HepG2 (cell line): ENCODE measurements around the gene APOM. TPM values are rescaled to one million over a fixed set of nuclear protein-coding genes. Genes with fewer than 3 reads are reported as not detected.

Experiments
- AGO2 ChIP-seq: fragments of 200-400 bp; formaldehyde crosslinking; optimal IDR thresholded peaks from 2 replicates; pipeline ENCODE3; 2017; ENCODE audit warnings: mild to moderate bottlenecking, low read depth, low read length, moderate library complexity
- CBFB ChIP-seq: sonication (generic); formaldehyde crosslinking; IDR thresholded peaks from 2 replicates; pipeline ENCODE4 v1.4.0; 2020; ENCODE audit warnings: missing genetic modification reagents
- ELF1 ChIP-seq: sonication (generic); formaldehyde crosslinking; IDR thresholded peaks from 2 replicates; pipeline ENCODE4 v1.4.0; 2020; ENCODE audit warnings: missing genetic modification reagents
- GABPB1 ChIP-seq: IDR thresholded peaks from 2 replicates; pipeline ENCODE4 v1.6.1; 2016; ENCODE audit warnings: mild to moderate bottlenecking, missing genetic modification reagents, moderate library complexity, missing compliant biosample characterization
- GFI1 ChIP-seq: sonication (generic); formaldehyde crosslinking; IDR thresholded peaks from 2 replicates; pipeline ENCODE4 v1.5.0; 2020; ENCODE audit warnings: missing genetic modification reagents, mild to moderate bottlenecking, borderline replicate concordance
- HNF4A ChIP-seq: sonication (generic); formaldehyde crosslinking; IDR thresholded peaks from 2 replicates; pipeline ENCODE4 v1.4.0; 2020; ENCODE audit warnings: missing genetic modification reagents
- HNRNPLL ChIP-seq: fragments of 200-400 bp; formaldehyde crosslinking; IDR thresholded peaks from 2 replicates; pipeline ENCODE4 v1.6.1; 2017; ENCODE audit warnings: mild to moderate bottlenecking, low read depth, low read length; ENCODE audit not compliant: poor library complexity, severe bottlenecking
- HOXA7 ChIP-seq: sonication (generic); formaldehyde crosslinking; IDR thresholded peaks from 2 replicates; pipeline ENCODE4 v1.8.1; 2022; ENCODE audit warnings: mild to moderate bottlenecking, missing genetic modification reagents, moderate library complexity
- ISX ChIP-seq: sonication (generic); formaldehyde crosslinking; conservative IDR thresholded peaks from 2 replicates; pipeline ENCODE4 v1.5.0; 2020; ENCODE audit warnings: missing genetic modification reagents
- JUND ChIP-seq: sonication (generic); formaldehyde crosslinking; IDR thresholded peaks from 2 replicates; pipeline ENCODE4 v1.8.0; 2022; ENCODE audit warnings: mild to moderate bottlenecking, missing genetic modification reagents
- KDM4B ChIP-seq: sonication (generic); formaldehyde crosslinking; IDR thresholded peaks from 2 replicates; pipeline ENCODE4 v1.4.0; 2020; ENCODE audit warnings: missing genetic modification reagents
- KLF6 ChIP-seq: IDR thresholded peaks from 2 replicates; pipeline ENCODE4 v1.8.0; 2016; ENCODE audit warnings: missing biosample characterization, missing genetic modification reagents
- KLF9 ChIP-seq: IDR thresholded peaks from 2 replicates; pipeline ENCODE4 v1.6.1; 2016; ENCODE audit warnings: low read depth
- NR1H2 ChIP-seq: sonication (generic); formaldehyde crosslinking; IDR thresholded peaks from 2 replicates; pipeline ENCODE4 v1.8.1; 2022; ENCODE audit warnings: low read depth, missing genetic modification reagents, borderline replicate concordance
- PAF1 ChIP-seq: IDR thresholded peaks from 2 replicates; pipeline ENCODE4 v1.6.1; 2016; ENCODE audit warnings: missing genetic modification reagents, missing compliant biosample characterization
- PRPF4 ChIP-seq: fragments of 200-400 bp; formaldehyde crosslinking; IDR thresholded peaks from 2 replicates; pipeline ENCODE4 v1.6.1; 2016; ENCODE audit warnings: low read length, low read depth; ENCODE audit not compliant: poor library complexity, severe bottlenecking
- RBM39 ChIP-seq: fragments of 200-400 bp; formaldehyde crosslinking; IDR thresholded peaks from one replicate; pipeline ENCODE4 v1.6.1; 2018; ENCODE audit warnings: antibody characterized with exemption, mild to moderate bottlenecking, low read depth, low read length; ENCODE audit not compliant: poor library complexity, severe bottlenecking
- SRY ChIP-seq: sonication (generic); formaldehyde crosslinking; IDR thresholded peaks from 2 replicates; pipeline ENCODE4 v1.8.0; 2022; ENCODE audit warnings: mild to moderate bottlenecking, missing genetic modification reagents
- YEATS4 ChIP-seq: sonication (generic); formaldehyde crosslinking; IDR thresholded peaks from 2 replicates; pipeline ENCODE4 v1.4.0; 2020; ENCODE audit warnings: missing genetic modification reagents, borderline replicate concordance
- ZBTB8A ChIP-seq: sonication (generic); formaldehyde crosslinking; IDR thresholded peaks from 2 replicates; pipeline ENCODE4 v1.4.0; 2020; ENCODE audit warnings: mild to moderate bottlenecking, low read depth, missing genetic modification reagents, borderline replicate concordance
- ZNF10 ChIP-seq: sonication (generic); formaldehyde crosslinking; IDR thresholded peaks from 2 replicates; pipeline ENCODE4 v1.4.0; 2020; ENCODE audit warnings: mild to moderate bottlenecking, low read depth, missing genetic modification reagents, borderline replicate concordance
- ZNF598 ChIP-seq: sonication (generic); formaldehyde crosslinking; IDR thresholded peaks from 2 replicates; pipeline ENCODE4 v1.5.1; 2020; ENCODE audit warnings: mild to moderate bottlenecking, missing genetic modification reagents, borderline replicate concordance
- ZNF7 ChIP-seq: IDR thresholded peaks from 2 replicates; pipeline ENCODE4 v1.6.1; 2016; ENCODE audit warnings: missing biosample characterization, missing genetic modification reagents
- ZNF737 ChIP-seq: sonication (generic); formaldehyde crosslinking; IDR thresholded peaks from 2 replicates; pipeline ENCODE4 v1.5.0; 2020; ENCODE audit warnings: missing genetic modification reagents, mild to moderate bottlenecking, borderline replicate concordance
- ZNF839 ChIP-seq: sonication (generic); formaldehyde crosslinking; IDR thresholded peaks from 2 replicates; pipeline ENCODE4 v1.4.0; 2020; ENCODE audit warnings: missing genetic modification reagents, mild to moderate bottlenecking, borderline replicate concordance
- polyA plus RNA-seq, 8 experiments: library from polyadenylated mRNA; depleted of rRNA in 3 of 8; stranded (reverse) in 7 of 8; unstranded in 1 of 8; fragments of >200 nt; fragmentation: Illumina TruSeq in 4 of 8; extraction: Trizol in 4 of 8; gene quantifications; 2 replicates each; pipeline versions ENCODE4 v1.2.1 to v1.2.3, GENCODE V29; 2011 to 2016; ENCODE audit warnings: low read depth in 4 of 8, missing spikeins in 1 of 8, mixed read lengths in 1 of 8; ENCODE audit not compliant: insufficient read depth in 1 of 8
- total RNA-seq, 5 experiments: library from RNA; depleted of rRNA; stranded (reverse); fragments of >200 nt; fragmentation: Illumina TruSeq; extraction: Trizol; gene quantifications; 2 replicates each; pipeline ENCODE4 v1.2.3, GENCODE V29; 2016; ENCODE audit warnings: low read depth in 1 of 5
- TF ChIP-seq, protein P1 (sequence below): sonication (generic); formaldehyde crosslinking; IDR thresholded peaks from 2 replicates; pipeline ENCODE4 v1.8.0; 2022; ENCODE audit warnings: low read depth, missing genetic modification reagents
- TF ChIP-seq, protein P2 (sequence below): sonication (generic); formaldehyde crosslinking; IDR thresholded peaks from 2 replicates; pipeline ENCODE4 v1.5.1; 2020; ENCODE audit warnings: mild to moderate bottlenecking, missing genetic modification reagents, borderline replicate concordance
- TF ChIP-seq, protein P3 (sequence below): sonication (generic); formaldehyde crosslinking; IDR thresholded peaks from 2 replicates; pipeline ENCODE4 v1.8.1; 2022; ENCODE audit warnings: mild to moderate bottlenecking, missing genetic modification reagents

APOM gene
- total and polyA plus RNA-seq, 2 of the 13 experiments (the other 11 are each of a cell fraction or from before 2014, with no cell fraction given), result 98.2 to 1,140 TPM

GRCh38 chr6:31636698-31637596, 18.7 kb upstream of the APOM start (continued):
- TF ChIP-seq NR1H2 (CRISPR knock-in tag), result no peak
- no peak for TF ChIP-seq ZNF737 (CRISPR knock-in tag)
- TF ChIP-seq PRPF4, result no peak
- TF ChIP-seq ELF1 (CRISPR knock-in tag), result no peak
- no peak for TF ChIP-seq ZNF7 (CRISPR knock-in tag)
- TF ChIP-seq, protein P1, sequence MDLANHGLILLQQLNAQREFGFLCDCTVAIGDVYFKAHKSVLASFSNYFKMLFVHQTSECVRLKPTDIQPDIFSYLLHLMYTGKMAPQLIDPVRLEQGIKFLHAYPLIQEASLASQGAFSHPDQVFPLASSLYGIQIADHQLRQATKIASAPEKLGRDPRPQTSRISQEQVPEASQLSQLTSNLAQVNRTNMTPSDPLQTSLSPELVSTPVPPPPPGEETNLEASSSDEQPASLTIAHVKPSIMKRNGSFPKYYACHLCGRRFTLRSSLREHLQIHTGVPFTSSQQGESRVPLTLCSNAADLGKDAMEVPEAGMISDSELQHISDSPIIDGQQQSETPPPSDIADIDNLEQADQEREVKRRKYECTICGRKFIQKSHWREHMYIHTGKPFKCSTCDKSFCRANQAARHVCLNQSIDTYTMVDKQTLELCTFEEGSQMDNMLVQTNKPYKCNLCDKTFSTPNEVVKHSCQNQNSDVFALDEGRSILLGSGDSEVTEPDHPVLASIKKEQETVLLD (CRISPR knock-in tag), result no peak
- no peak for TF ChIP-seq CBFB
- peak; percentile 18 for TF ChIP-seq HNRNPLL
- TF ChIP-seq SRY (CRISPR knock-in tag), result no peak
- no peak for TF ChIP-seq RBM39
- no peak for TF ChIP-seq ZNF10
- TF ChIP-seq HOXA7 (CRISPR knock-in tag), result no peak
- TF ChIP-seq HNF4A (CRISPR knock-in tag), result 0 out of 2 replicates have a peak, but pooled peaks have one; percentile 9
- peak; percentile 76 for TF ChIP-seq PAF1 (CRISPR knock-in tag)
- TF ChIP-seq GABPB1 (CRISPR knock-in tag), result no peak
- TF ChIP-seq ISX (CRISPR knock-in tag), result no peak
- TF ChIP-seq AGO2, result peak; percentile 80
- TF ChIP-seq KDM4B, result no peak
- no peak for TF ChIP-seq JUND (CRISPR knock-in tag)
- no peak for TF ChIP-seq ZNF598 (CRISPR knock-in tag)
- no peak for TF ChIP-seq ZBTB8A (CRISPR knock-in tag)
- TF ChIP-seq, protein P2, sequence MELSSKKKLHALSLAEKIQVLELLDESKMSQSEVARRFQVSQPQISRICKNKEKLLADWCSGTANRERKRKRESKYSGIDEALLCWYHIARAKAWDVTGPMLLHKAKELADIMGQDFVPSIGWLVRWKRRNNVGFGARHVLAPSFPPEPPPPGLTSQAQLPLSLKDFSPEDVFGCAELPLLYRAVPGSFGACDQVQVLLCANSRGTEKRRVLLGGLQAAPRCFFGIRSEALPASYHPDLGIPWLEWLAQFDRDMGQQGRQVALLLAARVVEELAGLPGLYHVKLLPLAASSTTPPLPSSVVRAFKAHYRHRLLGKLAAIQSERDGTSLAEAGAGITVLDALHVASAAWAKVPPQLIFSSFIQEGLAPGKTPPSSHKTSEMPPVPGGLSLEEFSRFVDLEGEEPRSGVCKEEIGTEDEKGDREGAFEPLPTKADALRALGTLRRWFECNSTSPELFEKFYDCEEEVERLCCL (CRISPR knock-in tag), result no peak
- TF ChIP-seq YEATS4, result no peak
- TF ChIP-seq ZNF839 (CRISPR knock-in tag), result no peak
- no peak for TF ChIP-seq KLF9 (CRISPR knock-in tag)
- TF ChIP-seq GFI1, result no peak
- TF ChIP-seq, protein P3, sequence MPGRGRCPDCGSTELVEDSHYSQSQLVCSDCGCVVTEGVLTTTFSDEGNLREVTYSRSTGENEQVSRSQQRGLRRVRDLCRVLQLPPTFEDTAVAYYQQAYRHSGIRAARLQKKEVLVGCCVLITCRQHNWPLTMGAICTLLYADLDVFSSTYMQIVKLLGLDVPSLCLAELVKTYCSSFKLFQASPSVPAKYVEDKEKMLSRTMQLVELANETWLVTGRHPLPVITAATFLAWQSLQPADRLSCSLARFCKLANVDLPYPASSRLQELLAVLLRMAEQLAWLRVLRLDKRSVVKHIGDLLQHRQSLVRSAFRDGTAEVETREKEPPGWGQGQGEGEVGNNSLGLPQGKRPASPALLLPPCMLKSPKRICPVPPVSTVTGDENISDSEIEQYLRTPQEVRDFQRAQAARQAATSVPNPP (CRISPR knock-in tag), result no peak
- no peak for TF ChIP-seq KLF6 (CRISPR knock-in tag)
